Prostate gland (tissue), 2 donors: ENCODE measurements around the gene SFTPD.

Experiments used
- CTCF ChIP-seq, 4 experiments: fragments of 200-600 bp in 2 of 4; fragments of 450-650 bp in 2 of 4; sonication (generic) in 2 of 4; IDR thresholded peaks; 1 replicate in 3 of 4; 2 replicates in 1 of 4; pipeline ENCODE4 v1.5.1; 2016 to 2019; ENCODE audit warnings: antibody characterized with exemption in 4 of 4, mild to moderate bottlenecking in 2 of 4, moderate library complexity in 2 of 4
- POLR2AphosphoS5 ChIP-seq: sonication (generic); formaldehyde crosslinking; IDR thresholded peaks from one replicate; pipeline ENCODE4 v1.6.1; 2017; ENCODE audit warnings: antibody characterized with exemption

DNA sequence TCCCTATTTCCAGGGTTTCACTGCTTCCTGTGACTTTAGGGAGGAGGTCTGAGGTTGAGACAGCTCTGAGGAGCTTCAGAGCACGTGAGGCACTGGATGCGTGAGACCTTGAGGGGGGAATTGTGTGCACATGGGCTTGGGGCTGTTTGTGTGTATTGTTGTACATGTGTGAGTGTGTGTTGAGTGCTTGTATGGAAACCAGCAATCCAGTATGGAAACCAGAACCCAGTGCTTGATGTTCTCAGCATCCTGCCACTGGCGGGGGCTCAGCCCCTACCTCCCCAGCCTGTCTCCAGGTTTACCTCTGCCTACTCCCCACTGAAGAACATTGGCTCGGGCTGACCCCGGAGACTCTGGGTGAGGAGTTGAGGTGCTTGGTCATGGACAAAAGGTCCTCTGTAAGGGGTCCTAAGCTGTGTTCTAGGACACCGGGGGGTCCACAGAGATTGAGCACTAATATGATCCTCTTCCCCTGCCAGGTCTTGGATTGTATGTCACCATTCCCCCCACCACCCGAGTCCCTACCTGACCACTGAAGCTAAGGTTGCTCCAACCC, 20.8 kb downstream of the SFTPD start:
- TF ChIP-seq CTCF (IDR thresholded peaks at IDR 0.05) (no peak), POLR2AphosphoS5 (no peak)
